Endodermal cell (in vitro differentiated cells): ENCODE data around the gene CTNND2. TPM values are rescaled to one million over a fixed set of nuclear protein-coding genes. Genes with fewer than 3 reads are reported as not detected.

Source experiments
- DNase-seq: peaks from one replicate; pipeline ENCODE4 v3.0.0-alpha.2; 2017
- H3K27ac ChIP-seq: 2 replicates; pipeline ENCODE4 v1.5.1; 2013; ENCODE audit warnings: mild to moderate bottlenecking, low read depth, low read length, moderate library complexity
- H3K27me3 ChIP-seq: 2 replicates; pipeline ENCODE4 v1.6.1; 2013; ENCODE audit warnings: mild to moderate bottlenecking, low read length, moderate library complexity; ENCODE audit not compliant: insufficient read depth, control insufficient read depth, poor library complexity, severe bottlenecking
- H3K36me3 ChIP-seq: 2 replicates; pipeline ENCODE4 v1.7.0; 2013; ENCODE audit warnings: mild to moderate bottlenecking, low read length, moderate library complexity; ENCODE audit not compliant: control insufficient read depth, insufficient read depth
- H3K4me1 ChIP-seq: one replicate; pipeline ENCODE4 v1.7.0; 2013; ENCODE audit warnings: low read length; ENCODE audit not compliant: control insufficient read depth, insufficient read depth
- H3K4me3 ChIP-seq: 2 replicates; pipeline ENCODE4 v1.5.1; 2013; ENCODE audit warnings: mild to moderate bottlenecking, low read length, moderate library complexity
- H3K9ac ChIP-seq: 2 replicates; pipeline ENCODE4 v1.6.1; 2013; ENCODE audit warnings: mild to moderate bottlenecking, low read length, moderate library complexity; ENCODE audit not compliant: poor library complexity, severe bottlenecking; ENCODE audit errors: extremely low read depth
- H3K9me3 ChIP-seq: 2 replicates; pipeline ENCODE4 v1.6.1; 2013; ENCODE audit warnings: mild to moderate bottlenecking, low read length, moderate library complexity; ENCODE audit not compliant: control insufficient read depth
- H3K27ac Mint-ChIP-seq: 2 replicates; pipeline ENCODE4 v1.8.0; 2020; ENCODE audit warnings: mixed read lengths
- H3K27me3 Mint-ChIP-seq: 2 replicates; pipeline ENCODE4 v1.8.0; 2021; ENCODE audit warnings: mild to moderate bottlenecking, mixed read lengths; ENCODE audit not compliant: insufficient read depth
- H3K36me3 Mint-ChIP-seq: 2 replicates; pipeline ENCODE4 v1.8.0; 2020; ENCODE audit warnings: low read depth, mixed read lengths
- H3K4me1 Mint-ChIP-seq: 2 replicates; pipeline ENCODE4 v1.8.0; 2020; ENCODE audit warnings: mixed read lengths
- H3K4me3 Mint-ChIP-seq: 2 replicates; pipeline ENCODE4 v1.8.0; 2020; ENCODE audit warnings: mild to moderate bottlenecking, moderate library complexity, mixed read lengths
- H3K9me3 Mint-ChIP-seq: 2 replicates; pipeline ENCODE4 v1.8.0; 2020; ENCODE audit warnings: mild to moderate bottlenecking, mixed read lengths
- WGBS, 2 experiments: methylation state at CpG; one replicate each; pipeline versions ENCODE4 v1.1.5 to v1.1.7; 2013; ENCODE audit warnings: missing lambda C conversion rate in 2 of 2, mixed read lengths in 1 of 2; ENCODE audit not compliant: insufficient coverage in 1 of 2, insufficient read length in 1 of 2; 5-methylcytosine and 5-hydroxymethylcytosine counted together
- total RNA-seq, 2 donors: library from RNA; stranded (reverse); fragmentation: NEBNext Ultra II Directional in 1 of 2; extraction: Animal tissue kit (Norgen Biotek cat#: 25700) in 1 of 2; gene quantifications; 2 replicates in 1 of 2; 3 replicates in 1 of 2; pipeline ENCODE4 v1.2.1, GENCODE V29; 2021
- TF ChIP-seq, protein P1 (sequence below): fragments of 200-600 bp; sonication (generic); conservative IDR thresholded peaks from 2 replicates; pipeline ENCODE4 v1.5.0; 2021; ENCODE audit warnings: antibody characterized with exemption, mild to moderate bottlenecking

CTNND2 gene
- total RNA-seq, 2 donors from 2014 or later, result 6.5 to 10.3 TPM

DNA sequence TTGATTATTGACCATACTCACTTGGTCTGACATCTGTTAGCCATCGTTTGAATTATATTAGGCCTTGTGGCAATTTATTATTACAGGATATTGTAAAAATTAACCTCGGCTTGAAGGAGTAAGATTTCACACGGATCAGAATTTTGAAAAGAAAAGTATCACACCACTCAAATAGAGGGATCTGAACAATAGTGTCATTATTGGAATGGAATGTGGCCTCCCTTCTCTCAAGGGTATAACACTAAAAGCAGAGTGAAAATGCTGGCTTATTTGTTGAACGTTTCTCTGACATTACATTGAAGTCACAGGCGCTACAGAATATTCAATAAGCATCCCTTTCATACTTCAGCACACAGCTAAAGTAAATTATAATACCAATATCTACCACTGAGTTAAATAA, 509.3 kb downstream of the CTNND2 start:
- Mint-ChIP-seq H3K4me3 (no peak overlapping the region), H3K9me3 (no peaks in the 10 kb centered on the region), H3K27ac (no peak overlapping the region), H3K27me3 (peaks cover 21% of the 10 kb centered on the region), H3K36me3 (no peaks in the 10 kb centered on the region), H3K4me1 (no peaks in the 10 kb centered on the region)
- TF ChIP-seq, protein P1, sequence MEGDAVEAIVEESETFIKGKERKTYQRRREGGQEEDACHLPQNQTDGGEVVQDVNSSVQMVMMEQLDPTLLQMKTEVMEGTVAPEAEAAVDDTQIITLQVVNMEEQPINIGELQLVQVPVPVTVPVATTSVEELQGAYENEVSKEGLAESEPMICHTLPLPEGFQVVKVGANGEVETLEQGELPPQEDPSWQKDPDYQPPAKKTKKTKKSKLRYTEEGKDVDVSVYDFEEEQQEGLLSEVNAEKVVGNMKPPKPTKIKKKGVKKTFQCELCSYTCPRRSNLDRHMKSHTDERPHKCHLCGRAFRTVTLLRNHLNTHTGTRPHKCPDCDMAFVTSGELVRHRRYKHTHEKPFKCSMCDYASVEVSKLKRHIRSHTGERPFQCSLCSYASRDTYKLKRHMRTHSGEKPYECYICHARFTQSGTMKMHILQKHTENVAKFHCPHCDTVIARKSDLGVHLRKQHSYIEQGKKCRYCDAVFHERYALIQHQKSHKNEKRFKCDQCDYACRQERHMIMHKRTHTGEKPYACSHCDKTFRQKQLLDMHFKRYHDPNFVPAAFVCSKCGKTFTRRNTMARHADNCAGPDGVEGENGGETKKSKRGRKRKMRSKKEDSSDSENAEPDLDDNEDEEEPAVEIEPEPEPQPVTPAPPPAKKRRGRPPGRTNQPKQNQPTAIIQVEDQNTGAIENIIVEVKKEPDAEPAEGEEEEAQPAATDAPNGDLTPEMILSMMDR, result no peak
- Histone ChIP-seq H3K9ac (no peak overlapping the region), H3K4me1 (no peaks in the 10 kb centered on the region), H3K27me3 (no peaks in the 10 kb centered on the region), H3K27ac (no peak overlapping the region), H3K4me3 (no peak overlapping the region), H3K9me3 (no peaks in the 10 kb centered on the region), H3K36me3 (no peaks in the 10 kb centered on the region)
- no peak for DNase-seq
- WGBS, 2 experiments, result 87 to 88% methylated on average over 1 to 5 of the region's 5 CpGs

DNA sequence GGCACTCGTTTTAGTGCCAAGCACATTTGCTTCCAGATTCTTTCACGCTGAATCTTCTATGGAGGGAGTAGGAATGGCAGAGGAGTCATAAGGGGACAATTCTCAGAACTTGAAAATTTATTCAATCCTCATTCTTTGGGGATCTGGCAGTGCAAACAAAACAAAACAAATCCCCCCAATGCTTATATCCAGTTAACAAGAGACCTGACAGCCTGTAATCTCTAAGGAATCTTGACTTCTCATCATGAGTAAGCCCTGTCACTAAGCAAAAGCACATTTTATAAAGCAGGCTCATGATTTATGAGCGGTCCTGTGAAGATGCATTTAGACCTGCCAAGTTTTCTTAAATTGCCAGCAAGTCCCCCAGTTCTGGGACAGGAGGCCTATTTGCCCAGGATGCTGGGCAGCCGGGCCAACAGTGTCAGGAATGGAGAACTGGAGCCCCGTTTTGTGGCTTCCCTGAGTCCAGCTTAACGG, 513.9 kb downstream of the CTNND2 start:
- Histone ChIP-seq H3K27ac (no peak overlapping the region), H3K27me3 (peaks cover 32% of the 10 kb centered on the region), H3K9ac (no peak overlapping the region), H3K36me3 (no peaks in the 10 kb centered on the region), H3K9me3 (no peaks in the 10 kb centered on the region), H3K4me1 (no peaks in the 10 kb centered on the region), H3K4me3 (no peak overlapping the region)
- DNase-seq, result no peak
- TF ChIP-seq, protein P1, result no peak
- H3K27me3 Mint-ChIP-seq, result peaks cover 50% of the 10 kb centered on the region
- H3K36me3 Mint-ChIP-seq, result no peaks in the 10 kb centered on the region
- no peak overlapping the region for H3K4me3 Mint-ChIP-seq
- H3K27ac Mint-ChIP-seq, result no peak overlapping the region
- H3K9me3 Mint-ChIP-seq, result no peaks in the 10 kb centered on the region
- 94 to 100% methylated on average over 3 to 6 of the region's 6 CpGs for WGBS, 2 experiments
- H3K4me1 Mint-ChIP-seq, result peaks cover 10% of the 10 kb centered on the region

DNA sequence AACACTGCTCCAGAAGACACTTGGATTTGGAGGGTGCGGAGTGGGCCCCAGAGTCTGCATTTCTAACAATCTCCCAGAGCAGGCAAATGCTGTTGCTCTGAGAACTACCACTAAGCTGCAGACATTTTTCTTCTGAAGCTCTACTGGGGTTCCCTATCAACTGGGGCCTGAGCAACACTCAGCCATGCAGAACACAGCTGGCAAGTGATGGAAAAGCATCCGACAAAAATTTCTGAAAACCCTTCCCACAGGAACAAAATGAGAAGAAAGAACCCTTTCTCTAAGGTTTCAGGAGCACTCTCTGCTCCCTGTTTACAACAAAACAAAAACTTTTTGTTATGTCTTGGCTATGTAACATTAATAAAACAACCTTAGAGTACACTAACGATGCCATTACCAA, 516.9 kb downstream of the CTNND2 start:
- WGBS, 2 experiments, result 80 to 83% methylated on average over 2 of the region's 3 CpGs
- Histone ChIP-seq H3K4me3 (no peak overlapping the region), H3K36me3 (no peaks in the 10 kb centered on the region), H3K27me3 (peaks cover 58% of the 10 kb centered on the region), H3K9me3 (no peaks in the 10 kb centered on the region), H3K9ac (no peak overlapping the region), H3K27ac (no peak overlapping the region), H3K4me1 (no peaks in the 10 kb centered on the region)
- Mint-ChIP-seq H3K4me1 (peaks cover 13% of the 10 kb centered on the region), H3K27me3 (peaks cover 69% of the 10 kb centered on the region), H3K4me3 (no peak overlapping the region), H3K9me3 (no peaks in the 10 kb centered on the region), H3K27ac (no peak overlapping the region), H3K36me3 (no peaks in the 10 kb centered on the region)
- TF ChIP-seq, protein P1, result no peak
- no peak for DNase-seq
